ENCODE results near the gene SMYD3. TPM values are rescaled to one million over a fixed set of nuclear protein-coding genes. Genes with fewer than 3 reads are reported as not detected.
A peak's percentile ranks its signal among the peaks of the same experiment; 100 is the strongest.

SMYD3 gene
- total and polyA plus RNA-seq, 9 of the 15 experiments (the other 6 are each of a cell fraction or from before 2014, with no cell fraction given), result 128 to 440 (median 197) TPM

DNA sequence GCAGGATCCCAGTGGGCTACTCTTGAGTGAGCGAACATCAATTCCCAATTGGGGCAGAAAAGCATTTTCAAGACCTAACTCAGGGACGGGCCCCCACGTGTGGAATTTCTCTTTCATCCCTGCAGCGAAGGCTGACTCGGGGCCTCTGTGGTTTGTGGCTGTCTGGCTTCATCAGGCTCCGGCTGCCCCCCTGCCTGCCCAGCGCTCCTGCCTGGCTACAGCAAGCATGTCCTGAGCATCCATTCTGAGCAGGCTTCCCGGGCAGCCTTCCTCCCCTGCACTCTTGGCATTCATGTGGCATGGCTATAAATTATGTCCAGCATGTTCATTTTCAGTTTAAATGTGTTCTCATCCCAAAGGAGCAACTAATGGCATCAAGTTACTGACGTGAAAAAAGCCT is 764.2 kb downstream of the SMYD3 start:
- H3K79me2 ChIP-seq (ENCODE audit: control insufficient read depth, insufficient read depth, low read length), result no peaks in the 10 kb centered on the region
- intact Hi-C loops (cut with micrococcal nuclease) (no loop called here), in situ Hi-C loops (cut with MboI) (no loop called here)
- H3K9ac ChIP-seq (ENCODE audit: insufficient read depth in 1 of 2, low read depth in 2 of 2, low read length in 2 of 2), result no peak overlapping the region
- no peaks in the 10 kb centered on the region for H3K9me1 ChIP-seq (ENCODE audit: control insufficient read depth, insufficient read depth, low read length)
- DNase-seq (ENCODE audit: extremely low read depth in 1 of 4, low spot score in 3 of 4) (no peak), ATAC-seq (no peak), FAIRE-seq (no peak)
- WGBS (ENCODE audit: insufficient coverage, low coverage, missing lambda C conversion rate), result 82% methylated on average over 9 of the region's 9 CpGs
- BruUV-seq (replicated peaks), result no TSS peak
- no peak overlapping the region for H3K4me2 ChIP-seq (ENCODE audit: insufficient read depth, low read length)
- no peaks in the 10 kb centered on the region for H3K27me3 ChIP-seq (ENCODE audit: control insufficient read depth in 2 of 2, insufficient read depth in 2 of 2, low read length in 2 of 2)
- peaks cover 0 to 4% of the 10 kb centered on the region in 2 experiments; a peak in 1 of 5 replicates for H3K4me1 ChIP-seq (replicated peaks in 1 of 2; ENCODE audit: control insufficient read depth in 2 of 2, insufficient read depth in 2 of 2, low read length in 2 of 2)
- POLR2A ChIA-PET, result interaction anchor here (0.7 kb wide), 2 partner anchors 9 to 37 kb away, joined by 3 to 5 read pairs; no protein-coding TSS in a partner anchor
- no peak overlapping the region for H2AFZ ChIP-seq (ENCODE audit: low read depth, low read length)
- CTCF ChIA-PET (ENCODE audit: low intra/inter-chr PET ratio), result no interaction called here
- no peaks in the 10 kb centered on the region for H3K9me3 ChIP-seq (replicated peaks; ENCODE audit: control insufficient read depth, insufficient read depth, low read depth, low read length)
- peaks cover 7% of the 10 kb centered on the region; the same call in 2 of the 3 replicates for H3K36me3 ChIP-seq (ENCODE audit: control insufficient read depth, insufficient read depth, low read length)
- TF ChIP-seq HMG20B (CRISPR knock-in tag; IDR thresholded peaks at IDR 0.05) (no peak), CSDE1 (IDR thresholded peaks at IDR 0.05) (no peak), SMAD3 (CRISPR knock-in tag; conservative IDR thresholded peaks at IDR 0.05) (no peak), ETV6 (IDR thresholded peaks at IDR 0.05; ENCODE audit: borderline replicate concordance in 1 of 2, low read depth in 2 of 2, low read length in 1 of 2) (no peak), ETV6 (CRISPR knock-in tag; IDR thresholded peaks at IDR 0.05; ENCODE audit: borderline replicate concordance) (no peak), PHF8 (IDR thresholded peaks at IDR 0.05; ENCODE audit: borderline replicate concordance, low read length) (0 out of 2 replicates have a peak, but pooled peaks have one; percentile 16), POLR2G (IDR thresholded peaks at IDR 0.05; ENCODE audit: low read depth, low read length) (peak; percentile 60), ZBTB8A (IDR thresholded peaks at IDR 0.05; ENCODE audit: partially characterized antibody) (no peak), POLR2AphosphoS2 (IDR thresholded peaks at IDR 0.05; ENCODE audit: low read length) (no peak), ZBTB7A (IDR thresholded peaks at IDR 0.05; ENCODE audit: borderline replicate concordance, control insufficient read depth, low read depth, low read length) (no peak), TFAM (CRISPR knock-in tag; conservative IDR thresholded peaks at IDR 0.05) (no peak)
- H3K27ac ChIP-seq (ENCODE audit: extremely low read depth, low read depth, low read length), result no peak overlapping the region
- H4K20me1 ChIP-seq (replicated peaks; ENCODE audit: control insufficient read depth, insufficient read depth, low read length), result no peaks in the 10 kb centered on the region
- H3K4me3 ChIP-seq, result no peak overlapping the region

Measured in K562 (cell line).